Measurements from ENCODE around the gene IPPK.

IPPK gene
- total RNA-seq = 16.1 to 35.1 (median 28.3) reads per million in 9 experiments

DNA sequence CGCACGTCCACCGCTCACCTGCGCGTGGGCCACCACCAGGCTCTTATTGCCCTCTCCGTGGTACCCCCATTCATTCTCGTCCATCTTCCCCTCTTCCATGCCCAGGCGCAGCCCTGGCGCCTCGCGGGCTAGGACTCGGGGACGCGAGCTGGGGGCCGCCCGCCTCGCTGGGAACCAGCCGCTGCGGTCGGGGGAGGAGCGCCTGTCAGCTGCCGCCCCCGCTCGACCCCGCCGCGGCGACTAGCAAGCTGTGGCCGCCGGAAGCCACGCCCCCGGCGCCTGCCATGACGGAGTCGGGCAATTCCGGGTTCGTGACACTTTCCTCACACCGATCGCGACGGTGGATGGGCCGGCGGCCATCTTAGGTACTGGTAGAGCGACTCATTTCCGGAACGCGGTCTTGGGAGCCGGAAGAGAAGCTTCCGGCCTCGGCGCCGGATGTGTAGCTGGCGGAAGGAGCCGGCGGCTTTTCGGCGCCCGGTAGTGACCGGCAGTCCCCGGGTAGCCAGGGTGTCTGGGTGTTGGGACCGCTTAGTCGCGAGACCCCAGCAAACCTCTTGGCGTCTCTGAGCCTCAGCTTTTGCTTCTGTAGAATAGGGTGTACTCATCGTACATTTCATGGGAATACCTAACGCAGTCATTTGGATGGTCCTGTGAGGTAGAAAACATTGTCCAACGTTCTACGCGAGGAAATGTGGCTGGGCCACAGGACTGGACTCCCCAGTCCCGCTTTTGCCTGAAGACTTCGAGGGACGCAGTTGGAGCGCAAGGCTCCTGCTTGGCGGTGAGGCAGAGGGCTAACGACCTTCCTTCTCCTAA, at the start of gene IPPK:
Gene IPPK, minus strand, starts transcription at position 242 of the 819 bp plus-strand sequence. Its CDS starts 143 bp downstream, at position 99.
- Mint-ChIP-seq H3K4me1 (ENCODE audit: low read depth in 2 of 2) (peaks cover 18 to 24% of the 10 kb centered on the region in 2 donors), H3K27ac (peak within 1 kb of the TSS; percentile 96), H3K27me3 (no peaks in the 10 kb centered on the region), H3K4me3 (peak within 1 kb of the TSS; percentile 90 to 91), H3K36me3 (ENCODE audit: insufficient read depth) (peaks cover 9% of the 10 kb centered on the region), H3K9me3 (no peaks in the 10 kb centered on the region)
- peak; percentile 94 to 98 (median 96) for DNase-seq
- ATAC-seq (replicated peaks) = peak; percentile 92

- Mint-ChIP-seq H3K4me1 (ENCODE audit: low read depth in 2 of 2) (peaks cover 6 to 11% of the 10 kb centered on the region in 2 donors), H3K27ac (peak overlapping the region in 1 of 2 donors; percentile 35), H3K36me3 (ENCODE audit: insufficient read depth) (peaks cover 48% of the 10 kb centered on the region), H3K27me3 (no peaks in the 10 kb centered on the region), H3K4me3 (no peak overlapping the region), H3K9me3 (no peaks in the 10 kb centered on the region)
- DNase-seq (no peak), ATAC-seq (replicated peaks) (no peak)
Observed at GRCh38 chr9:92719028-92719647, 49.2 kb upstream of the IPPK start.

DNA sequence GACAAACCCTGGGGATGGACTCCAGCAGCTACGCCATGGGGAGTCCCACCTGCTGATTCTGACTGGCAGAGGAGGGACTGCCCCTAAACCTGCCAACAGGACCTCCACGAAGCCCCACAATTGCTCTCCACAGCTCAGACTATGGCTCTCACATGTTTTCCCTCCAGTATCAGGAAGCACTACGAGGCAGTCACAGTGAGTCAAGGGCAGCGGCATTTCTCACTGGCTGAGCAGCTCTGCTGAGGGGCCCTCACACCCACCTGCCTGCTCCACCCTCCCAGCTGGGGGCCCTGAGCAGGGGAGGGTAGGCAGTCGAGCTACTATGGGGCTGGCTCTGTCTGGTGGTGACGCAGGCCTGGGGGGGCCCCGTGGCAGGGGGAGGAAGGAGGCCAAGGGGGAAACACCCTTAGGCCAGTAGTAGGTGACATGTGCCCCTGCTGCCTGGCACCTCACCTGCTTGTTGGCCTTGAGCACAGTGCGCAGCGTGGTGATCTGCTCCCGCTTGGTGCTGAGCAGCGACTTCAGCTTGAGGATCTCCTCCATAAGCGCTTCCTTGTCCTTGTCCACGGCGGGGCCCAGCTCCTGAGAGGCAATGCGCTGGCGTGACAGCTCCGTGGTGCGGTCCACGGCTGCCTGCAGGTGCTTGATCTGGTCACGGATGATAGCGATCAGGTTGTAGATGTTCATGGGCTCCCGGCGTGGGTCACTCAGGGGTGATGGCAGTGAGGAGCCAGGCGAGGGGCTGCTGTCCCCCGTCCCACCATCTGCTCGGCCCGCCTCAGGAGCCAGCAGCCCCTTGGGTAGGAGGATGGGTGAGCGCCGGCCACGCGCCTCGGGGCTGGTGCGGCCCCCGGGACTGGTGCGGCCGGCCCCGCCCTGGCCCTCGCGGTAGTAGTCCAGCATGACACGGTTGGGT, 48.4 kb upstream of the IPPK start:
- H3K27ac Mint-ChIP-seq = peak overlapping the region in 1 of 2 donors; percentile 51
- H3K36me3 Mint-ChIP-seq (ENCODE audit: insufficient read depth) = peaks cover 50% of the 10 kb centered on the region
- H3K27me3 Mint-ChIP-seq = no peaks in the 10 kb centered on the region
- peaks cover 8 to 12% of the 10 kb centered on the region in 2 donors for H3K4me1 Mint-ChIP-seq (ENCODE audit: low read depth in 2 of 2)
- no peak overlapping the region for H3K4me3 Mint-ChIP-seq
- ATAC-seq (replicated peaks) (no peak), DNase-seq (no peak)
- no peaks in the 10 kb centered on the region for H3K9me3 Mint-ChIP-seq

DNA sequence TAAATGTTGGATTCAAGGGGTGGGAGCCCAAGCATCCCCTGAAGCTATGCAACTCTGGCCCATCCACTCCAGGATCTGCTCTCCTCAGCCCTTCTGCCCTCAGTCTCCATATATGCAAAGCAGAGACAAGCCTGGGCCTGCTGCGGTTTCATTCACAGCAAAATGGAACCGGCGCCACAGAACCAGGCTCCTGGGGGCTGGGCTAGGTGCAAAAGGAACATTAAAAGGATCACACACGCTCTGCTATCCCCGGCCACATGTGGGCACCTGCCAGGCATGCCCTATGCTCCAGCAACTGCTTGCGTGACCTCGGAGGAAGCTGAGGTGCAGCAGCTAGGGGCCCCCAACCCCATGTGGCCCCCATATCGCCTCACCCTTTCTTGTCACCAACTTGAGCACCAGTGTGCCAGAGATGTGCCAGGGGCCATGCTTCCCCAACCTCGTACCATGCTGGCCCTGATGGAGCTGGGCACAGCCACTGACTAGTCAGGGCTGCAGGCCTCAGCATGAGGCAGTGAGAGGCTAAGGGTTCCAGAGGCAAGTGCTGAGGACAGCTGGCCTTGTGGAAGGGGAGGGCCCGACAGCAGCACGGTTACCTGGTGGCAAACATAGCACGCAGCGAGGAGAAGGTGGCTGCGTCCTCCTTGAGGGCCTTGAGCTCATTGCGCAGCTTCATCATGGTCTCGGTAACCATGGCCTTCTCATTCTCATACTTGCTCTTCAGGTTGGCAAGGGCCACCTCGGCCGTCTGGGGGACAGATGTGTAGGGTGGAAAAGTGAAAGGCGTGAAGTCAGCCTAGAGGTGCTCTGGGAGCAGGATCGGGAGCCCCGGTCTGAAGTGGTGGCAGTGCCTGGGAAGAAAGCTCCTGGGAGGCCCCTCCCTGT, 47.5 kb upstream of the IPPK start:
- peak overlapping the region in 1 of 2 donors; percentile 51 for H3K27ac Mint-ChIP-seq
- DNase-seq (no peak), ATAC-seq (replicated peaks) (no peak)
- H3K9me3 Mint-ChIP-seq = no peaks in the 10 kb centered on the region
- H3K27me3 Mint-ChIP-seq = no peaks in the 10 kb centered on the region
- H3K4me1 Mint-ChIP-seq (ENCODE audit: low read depth in 2 of 2) = peaks cover 15 to 17% of the 10 kb centered on the region in 2 donors
- peaks cover 51% of the 10 kb centered on the region for H3K36me3 Mint-ChIP-seq (ENCODE audit: insufficient read depth)
- no peak overlapping the region for H3K4me3 Mint-ChIP-seq

DNA sequence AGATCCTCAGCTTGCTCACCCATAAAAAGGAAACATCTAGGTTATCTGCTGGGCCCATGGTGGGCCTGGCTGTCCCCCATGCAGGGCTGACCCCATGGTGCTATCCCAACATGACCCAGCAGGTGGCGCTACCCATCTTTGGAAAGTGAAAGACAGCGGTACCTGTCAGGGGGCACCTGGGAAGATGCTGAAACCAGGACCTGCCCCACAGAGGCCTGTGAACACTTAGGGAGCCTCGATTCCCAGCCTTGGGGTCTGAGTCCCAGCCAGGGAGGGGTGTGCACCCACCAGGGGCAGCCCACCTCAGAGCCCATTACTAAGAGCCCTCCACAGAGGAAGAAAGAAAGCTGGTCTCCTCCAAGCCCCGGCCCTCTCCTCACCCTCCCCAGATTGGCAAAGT, 46.6 kb upstream of the IPPK start:
- Mint-ChIP-seq H3K4me3 (no peak overlapping the region), H3K36me3 (ENCODE audit: insufficient read depth) (peaks cover 47% of the 10 kb centered on the region), H3K9me3 (no peaks in the 10 kb centered on the region), H3K27ac (peak overlapping the region in 1 of 2 donors; percentile 41), H3K4me1 (ENCODE audit: low read depth in 2 of 2) (peaks cover 20 to 22% of the 10 kb centered on the region in 2 donors), H3K27me3 (no peaks in the 10 kb centered on the region)
- peak; percentile 83 for ATAC-seq (replicated peaks)
- peak; percentile 81 to 88 (median 87) for DNase-seq

GRCh38 chr9:92715488-92716231, 45.7 kb upstream of the IPPK start:
- Mint-ChIP-seq H3K27me3 (no peaks in the 10 kb centered on the region), H3K4me1 (ENCODE audit: low read depth in 2 of 2) (peaks cover 26 to 27% of the 10 kb centered on the region in 2 donors), H3K9me3 (no peaks in the 10 kb centered on the region), H3K27ac (no peak overlapping the region), H3K4me3 (no peak overlapping the region), H3K36me3 (ENCODE audit: insufficient read depth) (peaks cover 38% of the 10 kb centered on the region)
- ATAC-seq (replicated peaks) (no peak), DNase-seq (no peak)

GRCh38 chr9:92714787-92715487, 45.0 kb upstream of the IPPK start:
- Mint-ChIP-seq H3K27ac (no peak overlapping the region), H3K9me3 (no peaks in the 10 kb centered on the region), H3K4me1 (ENCODE audit: low read depth in 2 of 2) (peaks cover 24 to 26% of the 10 kb centered on the region in 2 donors), H3K4me3 (no peak overlapping the region), H3K36me3 (ENCODE audit: insufficient read depth) (peaks cover 33% of the 10 kb centered on the region), H3K27me3 (no peaks in the 10 kb centered on the region)
- DNase-seq (no peak), ATAC-seq (replicated peaks) (no peak)

DNA sequence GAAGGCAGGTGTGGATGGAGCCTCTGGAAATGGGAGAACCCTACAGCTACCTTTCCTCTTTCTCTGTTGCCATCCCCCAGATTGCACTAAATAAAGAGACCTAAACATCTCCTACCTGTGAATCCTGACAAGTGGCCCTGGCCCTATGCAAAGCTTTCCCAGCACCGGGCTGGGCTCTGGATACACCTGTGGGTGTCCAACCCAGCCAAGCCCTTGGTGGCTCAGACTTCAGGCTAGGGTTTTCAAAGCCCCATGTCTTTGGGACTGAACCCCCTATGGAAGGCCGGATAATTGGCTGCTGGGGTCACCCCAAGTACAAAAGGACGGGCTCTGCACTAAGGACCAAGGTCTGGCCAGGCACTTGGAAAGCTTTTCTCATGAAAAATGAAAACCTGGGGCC, 44.1 kb upstream of the IPPK start:
- no peaks in the 10 kb centered on the region for H3K9me3 Mint-ChIP-seq
- peaks cover 26% of the 10 kb centered on the region for H3K36me3 Mint-ChIP-seq (ENCODE audit: insufficient read depth)
- DNase-seq (no peak), ATAC-seq (replicated peaks) (no peak)
- no peak overlapping the region for H3K4me3 Mint-ChIP-seq
- peaks cover 24 to 26% of the 10 kb centered on the region in 2 donors for H3K4me1 Mint-ChIP-seq (ENCODE audit: low read depth in 2 of 2)
- H3K27me3 Mint-ChIP-seq = no peaks in the 10 kb centered on the region
- no peak overlapping the region for H3K27ac Mint-ChIP-seq

GRCh38 chr9:92713528-92713927, 43.6 kb upstream of the IPPK start:
- Mint-ChIP-seq H3K36me3 (ENCODE audit: insufficient read depth) (peaks cover 25% of the 10 kb centered on the region), H3K27me3 (no peaks in the 10 kb centered on the region), H3K4me3 (no peak overlapping the region), H3K4me1 (ENCODE audit: low read depth in 2 of 2) (peaks cover 24 to 26% of the 10 kb centered on the region in 2 donors), H3K27ac (no peak overlapping the region), H3K9me3 (no peaks in the 10 kb centered on the region)
- ATAC-seq (replicated peaks) (no peak), DNase-seq (no peak)

DNA sequence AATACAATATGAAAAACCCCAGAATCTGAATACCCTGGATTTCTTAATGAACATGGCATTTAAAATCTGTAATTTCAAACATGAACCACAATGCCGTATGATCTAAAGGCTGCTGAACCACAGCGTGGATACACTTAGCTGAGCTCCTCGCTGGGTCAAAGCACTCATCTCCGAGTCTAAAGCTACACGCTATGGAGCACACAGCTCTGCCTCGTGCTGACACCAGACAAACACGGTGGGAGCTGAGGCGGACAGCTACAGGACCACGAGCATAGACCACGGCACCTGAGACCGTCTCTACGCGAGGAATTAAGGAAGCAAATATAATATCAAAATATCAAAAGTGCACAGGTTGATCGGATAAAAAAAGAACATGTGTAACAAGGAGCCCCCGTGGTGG, 42.8 kb upstream of the IPPK start:
- Mint-ChIP-seq H3K4me3 (peak overlapping the region; percentile 68 to 70), H3K27me3 (no peaks in the 10 kb centered on the region)

DNA sequence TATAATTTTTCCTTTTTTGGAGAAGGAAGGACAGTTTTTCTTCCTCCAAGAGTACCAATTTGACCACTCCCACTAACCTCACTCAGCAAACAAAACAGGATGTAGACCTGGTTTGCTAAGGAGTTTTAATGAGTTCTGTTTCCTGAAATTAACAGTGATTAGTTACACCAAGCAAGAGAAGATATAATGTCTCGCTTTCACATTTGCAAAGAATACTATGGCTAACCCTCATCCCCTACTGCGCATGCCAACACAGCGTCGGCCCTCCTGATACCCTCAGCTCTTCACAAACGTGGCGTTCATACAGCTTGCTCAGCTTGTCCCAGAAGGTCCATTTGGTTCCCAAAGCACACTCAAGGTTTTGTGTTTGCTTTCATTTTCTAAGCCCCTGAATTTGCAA, 41.9 kb upstream of the IPPK start:
- no peaks in the 10 kb centered on the region for H3K9me3 Mint-ChIP-seq
- H3K4me3 Mint-ChIP-seq = peak overlapping the region; percentile 68 to 70
- peak; percentile 54 for ATAC-seq (replicated peaks)
- H3K4me1 Mint-ChIP-seq (ENCODE audit: low read depth in 2 of 2) = peaks cover 26 to 27% of the 10 kb centered on the region in 2 donors
- peak overlapping the region; percentile 82 to 91 for H3K27ac Mint-ChIP-seq
- DNase-seq = no peak
- H3K36me3 Mint-ChIP-seq (ENCODE audit: insufficient read depth) = peaks cover 19% of the 10 kb centered on the region
- no peaks in the 10 kb centered on the region for H3K27me3 Mint-ChIP-seq

More for the DNA sequence above, 42.8 kb upstream of the IPPK start:
- peaks cover 24% of the 10 kb centered on the region for H3K36me3 Mint-ChIP-seq (ENCODE audit: insufficient read depth)
- H3K4me1 Mint-ChIP-seq (ENCODE audit: low read depth in 2 of 2) = peaks cover 24 to 26% of the 10 kb centered on the region in 2 donors
- ATAC-seq (replicated peaks) (no peak), DNase-seq (no peak)
- H3K27ac Mint-ChIP-seq = peak overlapping the region; percentile 82 to 91
- H3K9me3 Mint-ChIP-seq = no peaks in the 10 kb centered on the region

Measured in effector memory CD8-positive, alpha-beta T cell (primary cell).